ENCODE data around the gene TMEM205. TPM values are rescaled to one million over a fixed set of nuclear protein-coding genes. Genes with fewer than 3 reads are reported as not detected.

The TMEM205 gene
- total and polyA plus RNA-seq, 10 of the 15 experiments (the other 5 are each of a cell fraction or from before 2014, with no cell fraction given): 27.8 to 144 (median 88.3) TPM

DNA sequence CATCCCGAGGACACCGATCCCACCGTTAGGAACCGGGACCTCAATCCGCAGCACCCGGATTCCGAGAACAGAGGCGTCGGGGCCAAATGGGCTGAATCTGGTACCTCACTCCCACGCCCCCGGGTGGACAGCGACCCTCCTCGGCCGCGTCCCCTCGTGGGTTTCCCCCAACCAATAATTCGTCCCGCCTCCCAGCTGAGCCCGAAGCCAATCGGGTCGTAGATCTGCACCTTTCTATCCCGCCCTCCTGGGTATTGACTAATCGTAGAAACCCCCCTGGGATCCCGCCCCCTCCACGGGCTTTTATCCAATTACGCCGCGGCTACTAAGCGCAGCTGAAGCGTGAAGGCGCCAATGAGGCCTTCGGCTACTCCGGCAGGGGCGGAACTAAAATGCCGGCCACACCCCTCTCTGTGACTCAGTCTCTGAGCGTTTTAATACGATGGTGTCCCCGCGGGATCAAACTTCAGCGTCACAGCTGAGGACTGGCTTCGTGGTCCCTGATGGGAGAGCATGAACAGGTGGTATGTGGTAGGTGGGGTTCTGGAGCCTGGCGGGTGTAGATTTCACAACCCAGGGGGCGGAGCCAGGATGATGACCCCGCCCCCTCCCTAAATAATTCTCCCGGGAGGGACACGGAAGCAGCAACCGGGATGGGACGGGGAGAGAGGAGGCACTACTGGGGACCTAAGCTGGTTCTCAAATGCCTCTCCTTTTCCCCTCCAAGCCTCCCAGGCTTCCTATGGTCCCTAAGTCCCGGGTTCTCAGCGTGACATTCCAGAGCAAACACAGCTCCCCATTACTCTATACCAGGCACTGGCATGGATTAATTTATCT is at the start of gene TMEM205, which contains the start of gene CCDC159 (continued):
- peak; percentile 8; the same call in 1 of the 2 replicates for TF ChIP-seq HCFC1 (IDR thresholded peaks at IDR 0.05; ENCODE audit: low read length)
- peak; percentile 89; the same call in 1 of the 2 replicates for TF ChIP-seq CHD2 (IDR thresholded peaks at IDR 0.05; ENCODE audit: borderline replicate concordance, low read depth, low read length)
- TF ChIP-seq, protein P1, sequence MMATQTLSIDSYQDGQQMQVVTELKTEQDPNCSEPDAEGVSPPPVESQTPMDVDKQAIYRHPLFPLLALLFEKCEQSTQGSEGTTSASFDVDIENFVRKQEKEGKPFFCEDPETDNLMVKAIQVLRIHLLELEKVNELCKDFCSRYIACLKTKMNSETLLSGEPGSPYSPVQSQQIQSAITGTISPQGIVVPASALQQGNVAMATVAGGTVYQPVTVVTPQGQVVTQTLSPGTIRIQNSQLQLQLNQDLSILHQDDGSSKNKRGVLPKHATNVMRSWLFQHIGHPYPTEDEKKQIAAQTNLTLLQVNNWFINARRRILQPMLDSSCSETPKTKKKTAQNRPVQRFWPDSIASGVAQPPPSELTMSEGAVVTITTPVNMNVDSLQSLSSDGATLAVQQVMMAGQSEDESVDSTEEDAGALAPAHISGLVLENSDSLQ (IDR thresholded peaks at IDR 0.05): peak; percentile 92
- no peak for TF ChIP-seq SMAD5 (IDR thresholded peaks at IDR 0.05; ENCODE audit: low read depth)
- no peak for TF ChIP-seq SREBF1 (IDR thresholded peaks at IDR 0.05; ENCODE audit: low read length)
- TF ChIP-seq NFIC (IDR thresholded peaks at IDR 0.05; ENCODE audit: low read depth, low read length): no peak
- TF ChIP-seq HDAC6 (IDR thresholded peaks at IDR 0.05; ENCODE audit: unreplicated experiment): no peak
- TF ChIP-seq RELA (IDR thresholded peaks at IDR 0.05; ENCODE audit: borderline replicate concordance, partially characterized antibody): peak; percentile 80
- TF ChIP-seq, protein P2, sequence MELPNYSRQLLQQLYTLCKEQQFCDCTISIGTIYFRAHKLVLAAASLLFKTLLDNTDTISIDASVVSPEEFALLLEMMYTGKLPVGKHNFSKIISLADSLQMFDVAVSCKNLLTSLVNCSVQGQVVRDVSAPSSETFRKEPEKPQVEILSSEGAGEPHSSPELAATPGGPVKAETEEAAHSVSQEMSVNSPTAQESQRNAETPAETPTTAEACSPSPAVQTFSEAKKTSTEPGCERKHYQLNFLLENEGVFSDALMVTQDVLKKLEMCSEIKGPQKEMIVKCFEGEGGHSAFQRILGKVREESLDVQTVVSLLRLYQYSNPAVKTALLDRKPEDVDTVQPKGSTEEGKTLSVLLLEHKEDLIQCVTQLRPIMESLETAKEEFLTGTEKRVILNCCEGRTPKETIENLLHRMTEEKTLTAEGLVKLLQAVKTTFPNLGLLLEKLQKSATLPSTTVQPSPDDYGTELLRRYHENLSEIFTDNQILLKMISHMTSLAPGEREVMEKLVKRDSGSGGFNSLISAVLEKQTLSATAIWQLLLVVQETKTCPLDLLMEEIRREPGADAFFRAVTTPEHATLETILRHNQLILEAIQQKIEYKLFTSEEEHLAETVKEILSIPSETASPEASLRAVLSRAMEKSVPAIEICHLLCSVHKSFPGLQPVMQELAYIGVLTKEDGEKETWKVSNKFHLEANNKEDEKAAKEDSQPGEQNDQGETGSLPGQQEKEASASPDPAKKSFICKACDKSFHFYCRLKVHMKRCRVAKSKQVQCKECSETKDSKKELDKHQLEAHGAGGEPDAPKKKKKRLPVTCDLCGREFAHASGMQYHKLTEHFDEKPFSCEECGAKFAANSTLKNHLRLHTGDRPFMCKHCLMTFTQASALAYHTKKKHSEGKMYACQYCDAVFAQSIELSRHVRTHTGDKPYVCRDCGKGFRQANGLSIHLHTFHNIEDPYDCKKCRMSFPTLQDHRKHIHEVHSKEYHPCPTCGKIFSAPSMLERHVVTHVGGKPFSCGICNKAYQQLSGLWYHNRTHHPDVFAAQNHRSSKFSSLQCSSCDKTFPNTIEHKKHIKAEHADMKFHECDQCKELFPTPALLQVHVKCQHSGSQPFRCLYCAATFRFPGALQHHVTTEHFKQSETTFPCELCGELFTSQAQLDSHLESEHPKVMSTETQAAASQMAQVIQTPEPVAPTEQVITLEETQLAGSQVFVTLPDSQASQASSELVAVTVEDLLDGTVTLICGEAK (IDR thresholded peaks at IDR 0.05; ENCODE audit: borderline replicate concordance): no peak
- TF ChIP-seq ZNF274 (IDR thresholded peaks at IDR 0.05; ENCODE audit: insufficient read depth, insufficient read length): no peak
- TF ChIP-seq, protein P3, sequence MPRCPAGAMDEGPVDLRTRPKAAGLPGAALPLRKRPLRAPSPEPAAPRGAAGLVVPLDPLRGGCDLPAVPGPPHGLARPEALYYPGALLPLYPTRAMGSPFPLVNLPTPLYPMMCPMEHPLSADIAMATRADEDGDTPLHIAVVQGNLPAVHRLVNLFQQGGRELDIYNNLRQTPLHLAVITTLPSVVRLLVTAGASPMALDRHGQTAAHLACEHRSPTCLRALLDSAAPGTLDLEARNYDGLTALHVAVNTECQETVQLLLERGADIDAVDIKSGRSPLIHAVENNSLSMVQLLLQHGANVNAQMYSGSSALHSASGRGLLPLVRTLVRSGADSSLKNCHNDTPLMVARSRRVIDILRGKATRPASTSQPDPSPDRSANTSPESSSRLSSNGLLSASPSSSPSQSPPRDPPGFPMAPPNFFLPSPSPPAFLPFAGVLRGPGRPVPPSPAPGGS (IDR thresholded peaks at IDR 0.05; ENCODE audit: borderline replicate concordance, insufficient read depth, low read depth, low read length, poor library complexity, severe bottlenecking): no peak
- TF ChIP-seq NFYA (IDR thresholded peaks at IDR 0.05; ENCODE audit: borderline replicate concordance, low read depth, low read length): peak; percentile 12; the same call in 1 of the 2 replicates
- TF ChIP-seq, protein P4, sequence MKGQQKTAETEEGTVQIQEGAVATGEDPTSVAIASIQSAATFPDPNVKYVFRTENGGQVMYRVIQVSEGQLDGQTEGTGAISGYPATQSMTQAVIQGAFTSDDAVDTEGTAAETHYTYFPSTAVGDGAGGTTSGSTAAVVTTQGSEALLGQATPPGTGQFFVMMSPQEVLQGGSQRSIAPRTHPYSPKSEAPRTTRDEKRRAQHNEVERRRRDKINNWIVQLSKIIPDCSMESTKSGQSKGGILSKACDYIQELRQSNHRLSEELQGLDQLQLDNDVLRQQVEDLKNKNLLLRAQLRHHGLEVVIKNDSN (IDR thresholded peaks at IDR 0.05; ENCODE audit: borderline replicate concordance, extremely low read length, insufficient read depth, low read depth, low read length): no peak
- TF ChIP-seq PAX5 (IDR thresholded peaks at IDR 0.05; ENCODE audit: borderline replicate concordance, low read depth, low read length): peak; percentile 60; the same call in 1 of the 2 replicates
- TF ChIP-seq, protein P5, sequence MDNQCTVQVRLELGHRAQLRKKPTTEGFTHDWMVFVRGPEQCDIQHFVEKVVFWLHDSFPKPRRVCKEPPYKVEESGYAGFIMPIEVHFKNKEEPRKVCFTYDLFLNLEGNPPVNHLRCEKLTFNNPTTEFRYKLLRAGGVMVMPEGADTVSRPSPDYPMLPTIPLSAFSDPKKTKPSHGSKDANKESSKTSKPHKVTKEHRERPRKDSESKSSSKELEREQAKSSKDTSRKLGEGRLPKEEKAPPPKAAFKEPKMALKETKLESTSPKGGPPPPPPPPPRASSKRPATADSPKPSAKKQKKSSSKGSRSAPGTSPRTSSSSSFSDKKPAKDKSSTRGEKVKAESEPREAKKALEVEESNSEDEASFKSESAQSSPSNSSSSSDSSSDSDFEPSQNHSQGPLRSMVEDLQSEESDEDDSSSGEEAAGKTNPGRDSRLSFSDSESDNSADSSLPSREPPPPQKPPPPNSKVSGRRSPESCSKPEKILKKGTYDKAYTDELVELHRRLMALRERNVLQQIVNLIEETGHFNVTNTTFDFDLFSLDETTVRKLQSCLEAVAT (IDR thresholded peaks at IDR 0.05): no peak
- TF ChIP-seq ESRRA (IDR thresholded peaks at IDR 0.05; ENCODE audit: low read length): no peak
- TF ChIP-seq, protein P6, sequence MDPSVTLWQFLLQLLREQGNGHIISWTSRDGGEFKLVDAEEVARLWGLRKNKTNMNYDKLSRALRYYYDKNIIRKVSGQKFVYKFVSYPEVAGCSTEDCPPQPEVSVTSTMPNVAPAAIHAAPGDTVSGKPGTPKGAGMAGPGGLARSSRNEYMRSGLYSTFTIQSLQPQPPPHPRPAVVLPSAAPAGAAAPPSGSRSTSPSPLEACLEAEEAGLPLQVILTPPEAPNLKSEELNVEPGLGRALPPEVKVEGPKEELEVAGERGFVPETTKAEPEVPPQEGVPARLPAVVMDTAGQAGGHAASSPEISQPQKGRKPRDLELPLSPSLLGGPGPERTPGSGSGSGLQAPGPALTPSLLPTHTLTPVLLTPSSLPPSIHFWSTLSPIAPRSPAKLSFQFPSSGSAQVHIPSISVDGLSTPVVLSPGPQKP (IDR thresholded peaks at IDR 0.05; ENCODE audit: low read depth, low read length): no peak
- TF ChIP-seq ZNF217 (IDR thresholded peaks at IDR 0.05): no peak
- no peak for TF ChIP-seq BCL11A (IDR thresholded peaks at IDR 0.05; ENCODE audit: low read depth, low read length)
